NCI-H2171 treated with DMSO at 0.1 percent for 48 hours (cell line): ENCODE measurements around the gene S100A3.

ENCODE experiments used
- DNase-seq: peaks from one replicate; lab custom pipeline; 2025; lab: John Stamatoyannopoulos, UW

Gene S100A3

GRCh38 chr1:153547560-153548551, 1.2 kb downstream of the S100A3 start:
- no peak for DNase-seq

GRCh38 chr1:153546796-153547559, 2.1 kb downstream of the S100A3 start:
- peak; percentile 56 for DNase-seq

- no peak for DNase-seq
These were observed 2.7 kb downstream of the S100A3 start for GRCh38 chr1:153546371-153546770.

GRCh38 chr1:153545067-153546055, 3.7 kb downstream of the S100A3 start, which contains the start of gene S100A4:
S100A4 (minus strand) TSS chr1:153545806; CDS start chr1:153544794, 1,012 bp downstream.
- DNase-seq = peak; percentile 95

- no peak for DNase-seq
These were observed 4.5 kb downstream of the S100A3 start for GRCh38 chr1:153544453-153545066.

GRCh38 chr1:153543736-153544135, 5.3 kb downstream of the S100A3 start:
- DNase-seq = no peak

GRCh38 chr1:153542956-153543711, 5.9 kb downstream of the S100A3 start:
- no peak for DNase-seq

- no peak for DNase-seq
These were observed 7.1 kb downstream of the S100A3 start for GRCh38 chr1:153541641-153542590.

GRCh38 chr1:153540394-153541361, 8.4 kb downstream of the S100A3 start, which contains the start of gene S100A5:
S100A5 (minus strand) TSS chr1:153540934; CDS start chr1:153540191, 743 bp downstream.
- DNase-seq = peak; percentile 52

- peak; percentile 20 for DNase-seq
These were observed 9.5 kb downstream of the S100A3 start for GRCh38 chr1:153539395-153540093.

GRCh38 chr1:153538315-153538821, 10.7 kb downstream of the S100A3 start:
- peak; percentile 79 for DNase-seq

- DNase-seq = no peak
These were observed 11.7 kb downstream of the S100A3 start for GRCh38 chr1:153537376-153537730.

- DNase-seq = no peak
These were observed 12.2 kb downstream of the S100A3 start for GRCh38 chr1:153536671-153537375.

GRCh38 chr1:153536012-153536670, 12.9 kb downstream of the S100A3 start:
- peak; percentile 43 for DNase-seq

GRCh38 chr1:153535242-153536011, 13.6 kb downstream of the S100A3 start, which contains the start of gene S100A6:
S100A6 (minus strand) TSS chr1:153535991; CDS start chr1:153535339, 652 bp downstream.
- no peak for DNase-seq
